Measurements from ENCODE around the gene UBIAD1.

Gene UBIAD1

GRCh38 chr1:11308699-11309224 lies 35.8 kb downstream of the UBIAD1 start:
- Histone ChIP-seq H3K4me3 (ENCODE audit: low read length) (no peak overlapping the region), H3K9ac (ENCODE audit: low read length) (no peak overlapping the region), H3K36me3 (replicated peaks; ENCODE audit: low read depth, low read length) (no peaks in the 10 kb centered on the region), H3K27ac (ENCODE audit: low read length) (no peak overlapping the region), H3K4me2 (ENCODE audit: low read length) (no peak overlapping the region), H4K20me1 (ENCODE audit: insufficient read depth, low read length) (no peaks in the 10 kb centered on the region), H3K9me3 (ENCODE audit: insufficient read depth, low read length) (no peaks in the 10 kb centered on the region), H3K27me3 (ENCODE audit: low read depth, low read length) (no peaks in the 10 kb centered on the region), H3K79me2 (ENCODE audit: low read length) (no peaks in the 10 kb centered on the region), H3K4me1 (ENCODE audit: low read length) (no peaks in the 10 kb centered on the region), H2AFZ (ENCODE audit: low read depth, low read length) (no peak overlapping the region)
- TF ChIP-seq CTCF (IDR thresholded peaks at IDR 0.05; ENCODE audit: low read depth, low read length) (no peak), EZH2phosphoT487 (IDR thresholded peaks at IDR 0.05; ENCODE audit: low read depth) (no peak)

GRCh38 chr1:11309385-11309784 lies 36.4 kb downstream of the UBIAD1 start:
- Histone ChIP-seq H3K4me1 (ENCODE audit: low read length) (no peaks in the 10 kb centered on the region), H4K20me1 (ENCODE audit: insufficient read depth, low read length) (no peaks in the 10 kb centered on the region), H2AFZ (ENCODE audit: low read depth, low read length) (no peak overlapping the region), H3K36me3 (replicated peaks; ENCODE audit: low read depth, low read length) (no peaks in the 10 kb centered on the region), H3K27ac (ENCODE audit: low read length) (no peak overlapping the region), H3K27me3 (ENCODE audit: low read depth, low read length) (no peaks in the 10 kb centered on the region), H3K9ac (ENCODE audit: low read length) (no peak overlapping the region), H3K4me2 (ENCODE audit: low read length) (no peak overlapping the region), H3K9me3 (ENCODE audit: insufficient read depth, low read length) (no peaks in the 10 kb centered on the region), H3K4me3 (ENCODE audit: low read length) (no peak overlapping the region), H3K79me2 (ENCODE audit: low read length) (no peaks in the 10 kb centered on the region)
- no peak for TF ChIP-seq CTCF (IDR thresholded peaks at IDR 0.05; ENCODE audit: low read depth, low read length)
- no peak for TF ChIP-seq EZH2phosphoT487 (IDR thresholded peaks at IDR 0.05; ENCODE audit: low read depth)

- H3K4me1 ChIP-seq (ENCODE audit: low read length), result no peaks in the 10 kb centered on the region
- no peak overlapping the region for H3K4me3 ChIP-seq (ENCODE audit: low read length)
- TF ChIP-seq EZH2phosphoT487 (IDR thresholded peaks at IDR 0.05; ENCODE audit: low read depth) (no peak), CTCF (IDR thresholded peaks at IDR 0.05; ENCODE audit: low read depth, low read length) (no peak)
- no peak overlapping the region for H3K9ac ChIP-seq (ENCODE audit: low read length)
- H3K4me2 ChIP-seq (ENCODE audit: low read length), result no peak overlapping the region
- H3K79me2 ChIP-seq (ENCODE audit: low read length), result no peaks in the 10 kb centered on the region
- no peaks in the 10 kb centered on the region for H4K20me1 ChIP-seq (ENCODE audit: insufficient read depth, low read length)
- H3K27ac ChIP-seq (ENCODE audit: low read length), result no peak overlapping the region
- H3K9me3 ChIP-seq (ENCODE audit: insufficient read depth, low read length), result no peaks in the 10 kb centered on the region
- no peaks in the 10 kb centered on the region for H3K36me3 ChIP-seq (replicated peaks; ENCODE audit: low read depth, low read length)
- no peaks in the 10 kb centered on the region for H3K27me3 ChIP-seq (ENCODE audit: low read depth, low read length)
- no peak overlapping the region for H2AFZ ChIP-seq (ENCODE audit: low read depth, low read length)
Observed at GRCh38 chr1:11311816-11312755, 39.1 kb downstream of the UBIAD1 start.

GRCh38 chr1:11314959-11315358 lies 42.0 kb downstream of the UBIAD1 start:
- Histone ChIP-seq H3K9ac (ENCODE audit: low read length) (no peak overlapping the region), H3K27me3 (ENCODE audit: low read depth, low read length) (no peaks in the 10 kb centered on the region), H2AFZ (ENCODE audit: low read depth, low read length) (no peak overlapping the region), H3K4me3 (ENCODE audit: low read length) (no peak overlapping the region), H3K79me2 (ENCODE audit: low read length) (no peaks in the 10 kb centered on the region), H3K4me1 (ENCODE audit: low read length) (no peaks in the 10 kb centered on the region), H3K27ac (ENCODE audit: low read length) (no peak overlapping the region), H3K36me3 (replicated peaks; ENCODE audit: low read depth, low read length) (no peaks in the 10 kb centered on the region), H3K9me3 (ENCODE audit: insufficient read depth, low read length) (no peaks in the 10 kb centered on the region), H4K20me1 (ENCODE audit: insufficient read depth, low read length) (no peaks in the 10 kb centered on the region), H3K4me2 (ENCODE audit: low read length) (no peak overlapping the region)
- no peak for TF ChIP-seq EZH2phosphoT487 (IDR thresholded peaks at IDR 0.05; ENCODE audit: low read depth)
- TF ChIP-seq CTCF (IDR thresholded peaks at IDR 0.05; ENCODE audit: low read depth, low read length), result no peak

Data from OCI-LY3 (cell line).